AG08396 (cell line): ENCODE results near the gene NTM.
A peak's percentile ranks its signal among the peaks of the same experiment; 100 is the strongest.

Experiments used
- DNase-seq: peaks from one replicate; pipeline ENCODE4 v3.0.0; 2012; ENCODE audit warnings: low spot score, mixed read lengths

Gene NTM

GRCh38 chr11:132075447-132075846 is 705.0 kb downstream of the NTM start:
- no peak for DNase-seq

- DNase-seq: no peak
Measured at GRCh38 chr11:132077416-132077815, 707.0 kb downstream of the NTM start.

GRCh38 chr11:132078264-132079076 is 708.1 kb downstream of the NTM start:
- DNase-seq: no peak

- no peak for DNase-seq
Measured at GRCh38 chr11:132080127-132080526, 709.7 kb downstream of the NTM start.

- DNase-seq: no peak
Measured at GRCh38 chr11:132082566-132082965, 712.2 kb downstream of the NTM start.

- DNase-seq: no peak
Measured at GRCh38 chr11:132084433-132084832, 714.0 kb downstream of the NTM start.

- no peak for DNase-seq
Measured at GRCh38 chr11:132087148-132087547, 716.7 kb downstream of the NTM start.

- DNase-seq: no peak
Measured at GRCh38 chr11:132088551-132088950, 718.1 kb downstream of the NTM start.

- DNase-seq: no peak
Measured at GRCh38 chr11:132093536-132094259, 723.3 kb downstream of the NTM start.

GRCh38 chr11:132094598-132094997 is 724.2 kb downstream of the NTM start:
- DNase-seq: no peak

GRCh38 chr11:132095230-132096131 is 725.1 kb downstream of the NTM start:
- no peak for DNase-seq

- no peak for DNase-seq
Measured at GRCh38 chr11:132096132-132096825, 725.9 kb downstream of the NTM start.

GRCh38 chr11:132099692-132100091 is 729.3 kb downstream of the NTM start:
- no peak for DNase-seq

- DNase-seq: no peak
Measured at GRCh38 chr11:132100583-132100982, 730.2 kb downstream of the NTM start.

- peak; percentile 38 for DNase-seq
Measured at GRCh38 chr11:132101881-132102280, 731.5 kb downstream of the NTM start.

GRCh38 chr11:132103021-132103420 is 732.6 kb downstream of the NTM start:
- DNase-seq: no peak

- no peak for DNase-seq
Measured at GRCh38 chr11:132106096-132106982, 735.9 kb downstream of the NTM start.

GRCh38 chr11:132111316-132111715 is 740.9 kb downstream of the NTM start:
- DNase-seq: no peak

GRCh38 chr11:132111838-132112237 is 741.4 kb downstream of the NTM start:
- DNase-seq: peak; percentile 71

GRCh38 chr11:132112846-132113245 is 742.4 kb downstream of the NTM start:
- DNase-seq: no peak

- DNase-seq: peak; percentile 26
Measured at GRCh38 chr11:132114185-132114584, 743.8 kb downstream of the NTM start.
